SU-DHL-6 (cell line): ENCODE results near the gene SULF2.
"Not testable (repeated sequence)": the region's sequence is repeated elsewhere in the genome, so short reads cannot be mapped to it uniquely, and the experiment has no call there.

Source experiments
- CTCF ChIP-seq: fragments of 200-600 bp; sonication (generic); IDR thresholded peaks from one replicate; pipeline ENCODE4 v1.5.1; 2017; ENCODE audit warnings: antibody characterized with exemption, mild to moderate bottlenecking, low read length, moderate library complexity; ENCODE audit not compliant: insufficient read depth, poor library complexity, severe bottlenecking
- EZH2phosphoT487 ChIP-seq: fragments of 200-600 bp; sonication (generic), shearing (Covaris generic); conservative IDR thresholded peaks from 2 replicates; pipeline ENCODE4 v1.6.1; 2018; ENCODE audit warnings: mild to moderate bottlenecking, antibody characterized with exemption, low read length, moderate library complexity, mixed read lengths

- not testable (repeated sequence) for TF ChIP-seq EZH2phosphoT487, CTCF
Observed at GRCh38 chr20:47826006-47826405, 40.7 kb upstream of the SULF2 start.
